ENCODE data around the gene SGSM1.
"Not testable (repeated sequence)": the region's sequence is repeated elsewhere in the genome, so short reads cannot be mapped to it uniquely, and the experiment has no call there.

SGSM1 gene

DNA sequence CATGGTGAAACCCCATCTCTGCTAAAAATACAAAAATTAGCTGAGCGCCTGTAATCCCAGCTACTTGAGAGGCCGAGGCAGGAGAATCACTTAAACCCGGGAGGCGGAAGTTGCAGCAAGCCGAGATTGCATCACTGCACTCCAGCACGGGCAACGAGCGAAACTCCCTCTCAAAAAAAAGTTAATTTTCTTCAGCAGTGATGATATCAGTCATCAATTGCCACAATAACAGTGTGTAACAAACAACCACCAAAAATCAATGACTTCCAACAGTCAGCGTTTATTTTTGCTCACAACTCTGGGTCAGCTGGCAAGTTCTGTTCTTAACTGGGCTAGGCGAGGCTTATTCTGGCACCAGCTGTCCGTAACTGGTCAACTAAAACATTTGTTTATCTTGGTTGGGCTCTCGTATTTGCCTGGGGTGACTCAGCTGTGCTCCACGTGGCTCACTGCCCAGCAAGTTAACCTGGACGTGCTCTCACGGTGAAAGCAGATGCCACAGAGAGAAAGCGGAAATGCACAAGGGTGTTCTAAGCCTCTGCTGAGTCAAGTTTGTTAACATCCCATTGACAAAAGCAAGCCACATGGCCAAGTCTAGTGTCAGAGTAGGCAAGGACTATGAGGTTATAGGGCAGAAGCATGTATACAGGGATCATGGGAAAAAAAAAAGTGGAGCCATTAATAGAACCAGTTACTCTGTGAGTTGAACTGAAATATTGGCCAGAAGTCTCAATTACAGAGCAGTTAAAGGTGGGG is 88.4 kb downstream of the SGSM1 start:
- DNase-seq (ENCODE audit: low read depth, low spot score), result peak; percentile 95

GRCh38 chr22:24894998-24895397 is 89.0 kb downstream of the SGSM1 start:
- DNase-seq (ENCODE audit: low read depth, low spot score), result peak; percentile 37

DNA sequence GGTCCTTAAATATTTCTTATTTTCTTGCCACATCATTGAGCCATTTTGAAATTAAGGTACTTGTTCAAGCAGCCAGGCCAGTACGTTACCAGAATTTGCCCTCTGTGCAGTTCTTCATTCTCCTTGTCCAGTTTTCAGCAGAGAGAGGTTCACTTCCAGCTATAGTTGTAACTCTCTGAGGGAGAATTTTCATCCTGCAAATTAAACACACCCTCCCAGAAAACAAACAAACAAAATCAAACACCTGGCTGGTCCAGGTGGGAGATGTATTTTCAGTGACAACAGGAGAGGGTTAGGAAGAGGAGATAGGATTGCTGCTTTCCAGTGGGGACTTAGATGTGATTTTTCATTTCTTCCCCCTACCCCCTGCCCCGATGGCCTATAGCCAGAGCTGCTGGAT is 95.4 kb downstream of the SGSM1 start:
- no peak for DNase-seq (ENCODE audit: low read depth, low spot score)

DNA sequence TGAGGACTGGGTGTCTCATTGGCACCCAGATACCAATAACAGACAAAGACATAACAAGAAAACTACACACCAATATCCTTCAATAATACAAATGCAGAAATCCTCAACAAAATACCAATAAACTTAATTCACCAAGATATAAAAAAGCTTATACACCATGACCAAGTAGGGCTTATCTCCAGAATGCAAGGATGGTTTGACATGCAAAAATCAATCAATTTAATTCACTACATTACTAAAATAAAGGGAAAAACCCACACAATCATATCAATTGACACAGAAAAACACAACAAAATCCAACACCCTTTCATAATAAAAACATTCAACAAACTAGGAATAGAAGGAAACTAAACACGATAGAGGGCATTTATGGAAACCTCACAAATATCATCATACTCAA is 99.9 kb downstream of the SGSM1 start:
- DNase-seq (ENCODE audit: low read depth, low spot score), result no peak

DNA sequence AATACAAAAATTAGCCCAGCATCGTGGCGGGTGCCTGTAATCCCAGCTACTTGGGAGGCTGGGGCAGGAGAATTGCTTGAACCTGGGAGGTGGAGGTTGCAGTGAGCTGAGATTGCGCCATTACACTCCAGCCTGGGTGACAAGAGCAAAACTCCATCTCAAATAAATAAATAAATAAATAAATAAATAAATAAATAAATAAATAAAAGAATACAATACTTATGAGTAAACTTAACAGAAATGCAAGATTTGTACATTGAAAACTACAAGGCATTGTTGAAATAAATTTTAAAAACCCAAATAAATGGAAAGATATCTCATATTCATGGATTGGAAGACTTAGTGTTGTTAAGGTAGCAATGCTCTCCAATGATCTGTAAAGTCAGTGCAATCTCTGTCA is 101.1 kb downstream of the SGSM1 start:
- not testable (repeated sequence) for DNase-seq (ENCODE audit: low read depth, low spot score)

- DNase-seq (ENCODE audit: low read depth, low spot score), result no peak
These were observed 114.0 kb downstream of the SGSM1 start for GRCh38 chr22:24920029-24920428.

- no peak for DNase-seq (ENCODE audit: low read depth, low spot score)
These were observed 119.8 kb downstream of the SGSM1 start for GRCh38 chr22:24925586-24926427.

DNA sequence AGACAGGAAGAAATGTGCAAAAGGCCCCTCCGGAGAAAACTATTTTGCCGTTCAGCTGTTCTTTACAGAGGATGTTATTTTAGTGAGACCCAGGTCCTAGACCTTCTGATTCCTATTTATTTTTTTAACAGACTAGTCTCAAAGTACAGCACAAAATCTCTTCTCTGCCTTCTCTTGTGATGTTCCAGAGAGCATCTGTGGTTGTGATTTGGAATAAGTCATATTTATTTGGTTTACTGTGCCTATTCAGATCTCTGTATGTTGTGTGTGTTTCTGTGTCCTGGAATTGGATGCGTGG is 120.4 kb downstream of the SGSM1 start:
- peak; percentile 47 for DNase-seq (ENCODE audit: low read depth, low spot score)

GRCh38 chr22:24926849-24927579 is 121.0 kb downstream of the SGSM1 start:
- DNase-seq (ENCODE audit: low read depth, low spot score), result no peak

DNA sequence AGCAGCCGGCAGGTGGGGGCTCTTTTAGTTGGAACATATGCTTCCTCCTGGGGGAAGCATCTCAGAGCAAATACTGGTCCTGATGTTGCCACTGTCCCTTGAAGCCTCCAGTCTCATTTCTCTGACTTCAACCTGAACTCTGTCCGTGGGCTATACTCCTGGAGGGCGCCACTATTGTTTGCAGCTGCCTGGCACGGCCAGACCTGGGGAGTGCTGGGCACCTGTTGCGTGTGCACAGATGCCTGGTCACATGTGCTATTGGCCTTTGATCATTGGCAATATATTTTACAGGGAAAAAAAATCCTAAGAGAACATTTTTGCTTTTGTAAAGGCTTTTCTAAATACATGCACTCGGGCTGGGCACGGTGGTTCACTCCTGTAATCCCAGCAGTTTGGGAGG is 122.3 kb downstream of the SGSM1 start:
- no peak for DNase-seq (ENCODE audit: low read depth, low spot score)

DNA sequence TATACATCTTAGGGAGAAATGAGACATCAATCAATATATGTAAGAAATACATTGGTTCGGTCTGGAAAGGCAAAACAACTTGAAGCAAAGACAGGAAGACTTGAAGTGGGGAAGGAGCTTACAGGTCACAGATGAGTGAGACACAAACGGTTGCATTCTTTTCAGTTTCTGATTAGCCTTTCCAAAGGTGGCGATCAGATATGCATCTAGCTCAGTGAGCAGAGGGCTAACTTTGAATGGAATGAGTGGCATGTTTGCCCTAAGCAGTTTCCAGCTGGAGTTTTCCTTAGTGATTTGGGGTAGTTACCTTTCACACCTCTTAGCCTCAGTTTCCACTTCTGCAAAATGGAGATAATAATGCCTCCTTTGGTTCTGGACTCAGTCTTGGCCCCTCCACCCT is 124.7 kb downstream of the SGSM1 start:
- no peak for DNase-seq (ENCODE audit: low read depth, low spot score)

- no peak for DNase-seq (ENCODE audit: low read depth, low spot score)
These were observed 129.9 kb downstream of the SGSM1 start for GRCh38 chr22:24935771-24936483.

GRCh38 chr22:24937114-24937513 is 131.1 kb downstream of the SGSM1 start:
- no peak for DNase-seq (ENCODE audit: low read depth, low spot score)

DNA sequence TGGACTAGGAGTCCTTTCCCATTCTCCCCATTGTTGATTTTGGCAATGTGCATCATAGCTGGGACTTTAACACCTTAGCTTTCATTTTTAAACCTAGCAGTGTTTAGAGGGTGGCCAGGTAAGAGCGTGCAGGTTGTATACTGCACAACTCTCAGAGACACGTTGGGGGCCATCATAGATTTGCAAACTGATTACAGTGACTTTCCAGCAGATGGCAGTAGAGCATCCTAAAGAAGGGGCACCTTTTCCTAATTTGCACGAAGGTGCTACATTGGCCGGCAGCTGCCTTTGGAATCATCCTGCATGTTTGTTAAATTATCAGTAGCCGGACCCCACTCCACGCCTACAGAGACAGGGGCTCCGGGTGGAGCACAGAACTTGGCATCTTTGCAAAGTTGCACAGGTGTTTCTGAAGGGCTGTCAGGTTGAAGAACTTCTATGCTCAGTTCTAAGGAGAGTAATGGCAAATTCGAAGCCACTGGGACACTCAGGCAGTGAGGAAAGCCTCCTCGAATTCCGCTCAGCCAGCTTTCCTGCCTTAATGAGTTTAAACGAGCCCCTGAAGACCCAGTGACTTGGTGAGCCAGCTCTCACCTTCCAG is 132.8 kb downstream of the SGSM1 start:
- DNase-seq (ENCODE audit: low read depth, low spot score), result no peak

DNA sequence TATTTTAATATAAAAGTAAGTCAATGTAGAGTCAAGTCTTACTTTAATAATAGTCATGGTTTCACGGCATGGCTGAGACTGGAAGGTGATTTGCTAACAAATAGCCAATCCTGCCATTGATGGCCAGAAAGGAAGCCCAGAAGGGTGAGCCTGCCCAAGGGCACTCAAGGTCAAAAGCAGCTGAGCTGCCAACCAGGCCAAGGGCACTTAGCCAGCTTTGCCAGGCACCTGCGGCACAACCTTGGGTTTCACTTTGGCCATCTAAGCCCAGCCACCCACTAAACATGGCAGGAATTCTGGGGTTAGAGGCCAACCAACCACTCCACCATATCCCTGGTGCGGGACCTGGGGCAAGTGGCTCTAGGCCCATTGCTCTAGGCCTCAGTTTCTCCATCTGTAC is 136.3 kb downstream of the SGSM1 start:
- no peak for DNase-seq (ENCODE audit: low read depth, low spot score)

- no peak for DNase-seq (ENCODE audit: low read depth, low spot score)
These were observed 138.4 kb downstream of the SGSM1 start for GRCh38 chr22:24944217-24944937.

GRCh38 chr22:24945430-24945829 is 139.4 kb downstream of the SGSM1 start:
- no peak for DNase-seq (ENCODE audit: low read depth, low spot score)

DNA sequence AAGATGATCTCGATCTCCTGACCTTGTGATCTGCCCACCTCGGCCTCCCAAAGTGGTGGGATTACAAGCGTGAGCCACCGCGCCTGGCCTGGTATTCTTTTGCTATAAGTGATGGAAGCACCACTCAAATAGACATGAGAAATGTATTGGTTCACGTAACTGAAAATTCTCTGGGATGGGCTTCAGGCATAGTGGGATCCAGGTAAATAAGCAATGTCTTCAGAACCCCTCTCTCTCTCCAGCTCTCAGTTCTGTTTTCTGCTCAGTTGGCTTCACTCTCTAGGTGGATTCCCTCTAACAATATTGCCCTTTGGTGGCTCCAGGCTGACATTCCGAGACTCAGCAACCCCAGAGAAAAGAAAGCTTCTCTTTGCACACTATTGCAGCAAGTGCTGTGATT is 141.4 kb downstream of the SGSM1 start:
- no peak for DNase-seq (ENCODE audit: low read depth, low spot score)

DNA sequence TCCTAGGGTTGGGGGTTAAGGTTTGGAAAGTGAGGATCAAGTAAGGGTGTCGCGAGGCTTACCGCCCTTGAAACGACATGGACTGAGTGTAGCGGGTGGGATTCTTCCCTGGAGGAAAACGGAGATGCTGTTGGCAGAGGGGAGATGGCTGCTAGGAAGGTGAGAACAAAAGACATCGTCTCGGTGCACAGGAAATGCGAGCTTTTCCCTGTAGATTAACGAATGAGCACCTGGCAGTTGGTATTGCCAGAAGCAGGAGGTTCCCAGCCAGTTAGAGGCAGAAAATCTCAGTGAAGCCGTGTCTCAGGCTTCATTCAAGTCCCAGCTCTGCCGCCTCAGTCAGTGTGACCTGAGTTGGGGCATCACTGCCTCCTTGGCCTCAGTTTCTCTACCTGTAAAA is 141.9 kb downstream of the SGSM1 start:
- no peak for DNase-seq (ENCODE audit: low read depth, low spot score)

GRCh38 chr22:24948356-24949202 is 142.6 kb downstream of the SGSM1 start:
- DNase-seq (ENCODE audit: low read depth, low spot score), result no peak

Measured in brain pericyte (primary cell).